Testis (tissue), 3 donors: ENCODE data around the gene XPO5. TPM values are rescaled to one million over a fixed set of nuclear protein-coding genes. Genes with fewer than 3 reads are reported as not detected.
"Not testable (repeated sequence)": the region's sequence is repeated elsewhere in the genome, so short reads cannot be mapped to it uniquely, and the experiment has no call there.

Source experiments
- DNase-seq: peaks from one replicate; pipeline ENCODE4 v3.0.0-alpha.2; 2019
- H3K27ac ChIP-seq, 2 donors: fragments of 200-600 bp; sonication (generic); one replicate each; pipeline ENCODE4 v1.5.1; 2019
- H3K27me3 ChIP-seq: fragments of 200-600 bp; sonication (generic); one replicate; pipeline ENCODE4 v1.5.1; 2019
- H3K36me3 ChIP-seq: fragments of 200-600 bp; sonication (generic); one replicate; pipeline ENCODE4 v1.5.1; 2017; ENCODE audit warnings: low read depth; ENCODE audit errors: missing control alignments
- H3K4me1 ChIP-seq: fragments of 200-600 bp; sonication (generic); one replicate; pipeline ENCODE4 v1.5.1; 2019
- H3K4me3 ChIP-seq, 2 donors: fragments of 200-600 bp; sonication (generic); one replicate each; pipeline ENCODE4 v1.5.1; 2017 to 2019
- H3K9me3 ChIP-seq: fragments of 200-600 bp; sonication (generic); one replicate; pipeline ENCODE4 v1.5.1; 2017
- POLR2A ChIP-seq: fragments of 450-650 bp; IDR thresholded peaks from one replicate; pipeline ENCODE4 v1.6.1; 2017; ENCODE audit warnings: antibody characterized with exemption, mild to moderate bottlenecking, moderate library complexity
- WGBS, 2 donors: methylation state at CpG; one replicate each; pipeline ENCODE4 v1.1.5; 2018; 5-methylcytosine and 5-hydroxymethylcytosine counted together
- intact Hi-C: fragments of 100-400 bp; cut with DNase I; formaldehyde crosslinking; loops from one replicate; pipeline ENCODE4 v1.15.1; 2023; ENCODE audit warnings: low total_unique reads
- polyA plus RNA-seq: library from polyadenylated mRNA; stranded (reverse); fragments of 350-450 nt; fragmentation: Illumina TruSeq; extraction: RNeasy Lipid Tissue Mini Kit (QIAGEN cat#74804); gene quantifications from one replicate; pipeline ENCODE4 v1.2.3, GENCODE V29; 2014; ENCODE audit warnings: low read depth, low replicate concordance; ENCODE audit not compliant: insufficient read depth
- total RNA-seq, 2 donors: library from RNA; depleted of rRNA; stranded (reverse); fragments of >200 nt; gene quantifications; one replicate each; pipeline ENCODE4 v1.2.3, GENCODE V29; 2016
- TF ChIP-seq, protein P1 (sequence below), 3 experiments: fragments of 450-650 bp in 2 of 3; fragments of 200-600 bp in 1 of 3; sonication (generic) in 1 of 3; IDR thresholded peaks; one replicate each; pipeline ENCODE4 v1.5.1; 2016 to 2019; ENCODE audit warnings: antibody characterized with exemption in 3 of 3, mild to moderate bottlenecking in 2 of 3, moderate library complexity in 1 of 3

XPO5 gene
- total and polyA plus RNA-seq, 3 donors from 2014 or later: 53.7 to 79.1 (median 65.8) TPM

DNA sequence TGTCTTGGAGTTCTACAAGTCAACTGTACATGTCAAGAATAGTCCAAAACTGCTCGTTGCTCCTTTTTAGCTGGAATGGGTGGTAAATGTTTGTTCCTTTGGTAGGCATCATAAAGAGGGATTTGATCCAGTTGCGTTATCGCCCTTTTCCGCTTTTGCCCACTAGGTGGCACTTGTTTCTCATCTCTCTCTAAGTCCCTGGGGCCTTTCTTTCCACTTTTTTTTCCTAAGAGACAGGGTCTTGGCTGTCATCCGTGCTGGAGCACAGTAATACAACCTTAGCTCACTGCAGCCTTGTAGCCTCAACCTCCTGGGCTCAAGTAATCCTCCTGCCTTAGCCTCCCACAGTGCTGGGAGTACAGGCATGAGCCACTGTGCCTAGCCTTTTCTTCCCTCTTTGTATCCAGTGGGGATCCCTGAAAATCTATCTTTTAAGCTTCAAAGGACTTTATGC, 32.5 kb upstream of the XPO5 start:
- intact Hi-C loops: no loop called here
- H3K4me3 ChIP-seq: no peak overlapping the region
- no peaks in the 10 kb centered on the region for H3K4me1 ChIP-seq
- H3K36me3 ChIP-seq: no peaks in the 10 kb centered on the region
- no peak overlapping the region for H3K27ac ChIP-seq
- H3K9me3 ChIP-seq: no peaks in the 10 kb centered on the region
- no peaks in the 10 kb centered on the region for H3K27me3 ChIP-seq
- DNase-seq: peak; percentile 87
- no peak for TF ChIP-seq POLR2A
- TF ChIP-seq, protein P1, sequence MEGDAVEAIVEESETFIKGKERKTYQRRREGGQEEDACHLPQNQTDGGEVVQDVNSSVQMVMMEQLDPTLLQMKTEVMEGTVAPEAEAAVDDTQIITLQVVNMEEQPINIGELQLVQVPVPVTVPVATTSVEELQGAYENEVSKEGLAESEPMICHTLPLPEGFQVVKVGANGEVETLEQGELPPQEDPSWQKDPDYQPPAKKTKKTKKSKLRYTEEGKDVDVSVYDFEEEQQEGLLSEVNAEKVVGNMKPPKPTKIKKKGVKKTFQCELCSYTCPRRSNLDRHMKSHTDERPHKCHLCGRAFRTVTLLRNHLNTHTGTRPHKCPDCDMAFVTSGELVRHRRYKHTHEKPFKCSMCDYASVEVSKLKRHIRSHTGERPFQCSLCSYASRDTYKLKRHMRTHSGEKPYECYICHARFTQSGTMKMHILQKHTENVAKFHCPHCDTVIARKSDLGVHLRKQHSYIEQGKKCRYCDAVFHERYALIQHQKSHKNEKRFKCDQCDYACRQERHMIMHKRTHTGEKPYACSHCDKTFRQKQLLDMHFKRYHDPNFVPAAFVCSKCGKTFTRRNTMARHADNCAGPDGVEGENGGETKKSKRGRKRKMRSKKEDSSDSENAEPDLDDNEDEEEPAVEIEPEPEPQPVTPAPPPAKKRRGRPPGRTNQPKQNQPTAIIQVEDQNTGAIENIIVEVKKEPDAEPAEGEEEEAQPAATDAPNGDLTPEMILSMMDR (IDR thresholded peaks at IDR 0.05): peak; percentile 33 to 79 (median 66)
- WGBS, 2 donors: 26 to 28% methylated on average over 5 of the region's 5 CpGs

DNA sequence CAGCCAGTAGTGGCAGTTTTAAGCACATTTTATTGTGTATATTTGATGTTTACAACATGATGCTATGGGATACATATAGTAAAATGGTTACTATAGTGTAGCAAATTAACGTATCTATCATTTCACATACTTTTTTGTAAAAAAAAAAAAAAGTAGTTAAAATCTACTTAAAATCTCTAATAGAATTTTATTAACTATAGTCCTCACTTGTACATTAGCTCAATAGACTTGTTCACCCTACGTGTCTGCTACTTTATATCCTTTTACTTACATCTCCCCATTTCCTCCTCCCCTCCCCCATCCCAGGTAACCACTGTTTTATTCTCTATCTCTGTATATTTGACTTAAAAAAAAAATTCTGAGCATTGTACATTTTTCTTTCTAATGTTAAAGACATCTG, 30.2 kb upstream of the XPO5 start:
- H3K4me1 ChIP-seq: no peaks in the 10 kb centered on the region
- 82 to 84% methylated on average over 2 of the region's 2 CpGs for WGBS, 2 donors
- H3K4me3 ChIP-seq: no peak overlapping the region
- H3K9me3 ChIP-seq: no peaks in the 10 kb centered on the region
- H3K36me3 ChIP-seq: no peaks in the 10 kb centered on the region
- no peak for TF ChIP-seq POLR2A
- TF ChIP-seq, protein P1 (IDR thresholded peaks at IDR 0.05): no peak
- DNase-seq: no peak
- intact Hi-C loops: no loop called here
- H3K27ac ChIP-seq: no peak overlapping the region
- no peaks in the 10 kb centered on the region for H3K27me3 ChIP-seq

DNA sequence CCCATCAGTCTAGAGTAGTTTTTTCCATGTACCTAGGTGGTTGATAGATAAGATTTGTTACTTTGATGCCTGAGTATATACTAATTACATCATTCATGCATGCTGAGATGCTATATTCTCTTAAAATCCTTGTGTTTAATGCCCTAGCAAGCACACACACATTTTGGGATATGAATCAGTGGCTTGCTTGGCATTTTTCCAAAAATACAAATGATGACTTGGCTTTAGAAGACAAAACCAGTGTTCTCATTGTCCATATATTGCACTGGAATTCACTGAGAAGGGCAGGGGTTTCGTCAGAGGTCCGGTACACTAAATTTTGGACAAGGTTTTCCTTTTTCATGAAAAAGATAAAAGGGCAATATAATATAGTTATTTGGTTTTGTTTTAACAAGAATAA, 28.3 kb upstream of the XPO5 start:
- 95 to 99% methylated on average over 2 of the region's 2 CpGs for WGBS, 2 donors
- no peaks in the 10 kb centered on the region for H3K27me3 ChIP-seq
- no peak overlapping the region for H3K27ac ChIP-seq
- H3K4me1 ChIP-seq: no peaks in the 10 kb centered on the region
- H3K9me3 ChIP-seq: no peaks in the 10 kb centered on the region
- no peak overlapping the region for H3K4me3 ChIP-seq
- TF ChIP-seq, protein P1 (IDR thresholded peaks at IDR 0.05): no peak
- TF ChIP-seq POLR2A: no peak
- no peak for DNase-seq
- H3K36me3 ChIP-seq: no peaks in the 10 kb centered on the region
- intact Hi-C loops: no loop called here

DNA sequence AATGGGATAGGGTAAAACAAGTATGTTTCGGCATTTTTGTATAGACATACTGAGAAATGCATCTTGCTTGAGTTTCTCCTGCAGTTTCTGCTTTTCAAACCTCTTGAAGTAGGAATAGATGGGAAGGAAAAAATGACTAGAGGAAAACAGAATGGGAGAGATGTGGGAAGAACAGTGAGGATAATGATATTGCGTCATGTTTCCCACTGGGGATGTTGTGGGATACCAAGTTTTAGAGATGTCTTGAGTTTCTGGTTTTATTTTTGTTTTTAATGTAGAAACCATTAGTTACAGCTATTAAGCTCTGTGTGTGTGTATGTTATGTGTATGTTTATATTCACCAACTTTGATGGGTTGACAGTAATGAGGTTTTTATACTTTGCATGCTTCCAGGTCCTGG, 24.8 kb upstream of the XPO5 start:
- TF ChIP-seq POLR2A: no peak
- TF ChIP-seq, protein P1 (IDR thresholded peaks at IDR 0.05): no peak
- Histone ChIP-seq H3K36me3 (no peaks in the 10 kb centered on the region), H3K9me3 (no peaks in the 10 kb centered on the region), H3K27ac (no peak overlapping the region), H3K4me3 (no peak overlapping the region), H3K4me1 (no peaks in the 10 kb centered on the region), H3K27me3 (no peaks in the 10 kb centered on the region)
- no peak for DNase-seq
- intact Hi-C loops: no loop called here
- 94 to 100% methylated on average over 2 of the region's 2 CpGs for WGBS, 2 donors

DNA sequence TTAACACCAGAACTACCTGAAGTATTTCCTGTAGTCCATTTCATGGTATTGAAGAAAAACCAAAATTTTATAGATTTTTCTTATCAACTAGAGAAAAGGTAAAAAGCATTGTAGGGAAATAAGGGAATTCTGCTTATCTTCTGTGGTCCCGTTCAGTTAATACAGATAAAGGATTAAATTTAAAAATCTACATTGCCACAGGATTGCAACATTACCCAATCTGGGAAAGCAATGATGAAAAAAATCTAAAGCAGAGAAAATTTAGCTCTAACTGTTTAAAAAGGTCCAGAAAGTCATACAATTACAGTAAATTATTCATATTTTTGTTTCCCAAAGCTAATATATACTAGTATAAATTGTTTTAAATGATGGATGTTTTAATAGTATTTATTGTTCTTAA, 18.1 kb upstream of the XPO5 start:
- WGBS, 2 donors: 59 to 77% methylated on average over 1 of the region's 1 CpG
- H3K4me3 ChIP-seq: no peak overlapping the region
- H3K27ac ChIP-seq: no peak overlapping the region
- intact Hi-C loops: no loop called here
- DNase-seq: no peak
- no peaks in the 10 kb centered on the region for H3K9me3 ChIP-seq
- no peaks in the 10 kb centered on the region for H3K27me3 ChIP-seq
- H3K36me3 ChIP-seq: no peaks in the 10 kb centered on the region
- TF ChIP-seq, protein P1 (IDR thresholded peaks at IDR 0.05): no peak
- no peak for TF ChIP-seq POLR2A
- H3K4me1 ChIP-seq: no peaks in the 10 kb centered on the region

DNA sequence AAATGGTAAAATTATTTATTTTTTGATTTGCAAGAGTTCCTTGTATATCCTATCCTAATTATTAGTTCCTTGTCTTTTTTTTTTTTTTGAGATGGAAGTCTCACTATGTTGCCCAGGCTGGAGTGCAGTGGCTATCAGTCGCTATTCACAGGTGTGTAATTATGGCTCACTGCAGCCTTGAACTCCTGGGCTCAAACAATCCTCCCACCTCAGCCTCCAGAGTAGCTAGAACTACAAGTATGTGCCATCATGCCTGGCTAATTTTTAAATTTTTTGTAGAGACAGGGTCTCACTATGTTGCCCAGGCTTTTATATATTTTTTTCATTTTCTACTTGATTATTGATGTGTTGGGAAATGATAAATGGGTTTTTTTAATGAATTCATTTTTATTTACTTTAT, 13.7 kb upstream of the XPO5 start:
- H3K4me1 ChIP-seq, DNase-seq, H3K36me3 ChIP-seq, H3K4me3 ChIP-seq, intact Hi-C loops, H3K27me3 ChIP-seq, H3K9me3 ChIP-seq, H3K27ac ChIP-seq: not testable (repeated sequence)
- 93% methylated on average over 1 of the region's 1 CpG for WGBS, 2 donors
